BE2C (cell line): ENCODE measurements around the gene IVL.

Source experiments
- DNase-seq: peaks from one replicate; pipeline ENCODE4 v3.0.0-alpha.2; 2020
- H3K27me3 ChIP-seq: fragments of 250-450 bp; sonication (Bioruptor Pico); 2 replicates; pipeline ENCODE4 v1.5.1; 2020; ENCODE audit warnings: mild to moderate bottlenecking
- H3K36me3 ChIP-seq: fragments of 250-450 bp; sonication (Bioruptor Pico); 2 replicates; pipeline ENCODE4 v1.5.1; 2020; ENCODE audit warnings: mild to moderate bottlenecking
- H3K4me1 ChIP-seq: fragments of 250-450 bp; sonication (Bioruptor Pico); 2 replicates; pipeline ENCODE4 v1.5.1; 2020
- H3K4me3 ChIP-seq: 2 replicates; pipeline ENCODE4 v1.5.1; 2011; ENCODE audit warnings: low read depth, low read length
- H3K9me3 ChIP-seq: fragments of 250-450 bp; sonication (Bioruptor Pico); 2 replicates; pipeline ENCODE4 v1.5.1; 2020
- TF ChIP-seq, protein P1 (sequence below): IDR thresholded peaks from 2 replicates; pipeline ENCODE4 v1.5.1; 2012; ENCODE audit warnings: mild to moderate bottlenecking, low read depth, low read length

Gene IVL

DNA sequence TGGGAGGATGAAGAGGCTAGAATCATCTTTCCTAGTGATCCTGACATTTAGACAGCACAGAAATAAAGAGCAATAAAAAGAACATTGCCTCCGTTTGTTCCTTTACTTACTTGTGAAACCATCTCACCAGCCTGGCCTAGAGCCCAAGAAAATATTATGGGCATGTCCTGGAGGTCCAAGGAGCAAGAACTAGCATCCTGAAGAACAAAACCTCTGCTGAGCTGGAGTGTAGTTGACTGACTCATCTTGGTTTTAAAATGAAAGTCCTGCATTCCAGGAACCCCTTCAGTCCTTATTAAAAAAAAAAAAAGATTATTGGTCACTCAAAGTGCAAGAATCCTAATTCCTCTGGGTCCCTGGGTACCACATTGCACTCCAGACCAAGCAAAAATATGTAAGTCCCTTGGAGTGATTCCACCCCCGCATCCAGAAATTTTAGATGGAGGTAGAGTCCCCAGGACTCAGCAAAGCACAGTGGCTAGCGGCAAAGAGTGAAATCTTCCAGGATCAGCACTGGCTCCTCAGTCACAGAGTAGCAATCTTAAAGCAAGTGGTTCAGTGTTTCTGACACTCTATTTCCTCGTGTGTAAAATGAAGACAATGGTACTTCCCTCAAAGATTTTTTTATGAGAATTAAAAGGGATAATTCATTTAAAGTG, 23.3 kb upstream of the IVL start:
- TF ChIP-seq, protein P1, sequence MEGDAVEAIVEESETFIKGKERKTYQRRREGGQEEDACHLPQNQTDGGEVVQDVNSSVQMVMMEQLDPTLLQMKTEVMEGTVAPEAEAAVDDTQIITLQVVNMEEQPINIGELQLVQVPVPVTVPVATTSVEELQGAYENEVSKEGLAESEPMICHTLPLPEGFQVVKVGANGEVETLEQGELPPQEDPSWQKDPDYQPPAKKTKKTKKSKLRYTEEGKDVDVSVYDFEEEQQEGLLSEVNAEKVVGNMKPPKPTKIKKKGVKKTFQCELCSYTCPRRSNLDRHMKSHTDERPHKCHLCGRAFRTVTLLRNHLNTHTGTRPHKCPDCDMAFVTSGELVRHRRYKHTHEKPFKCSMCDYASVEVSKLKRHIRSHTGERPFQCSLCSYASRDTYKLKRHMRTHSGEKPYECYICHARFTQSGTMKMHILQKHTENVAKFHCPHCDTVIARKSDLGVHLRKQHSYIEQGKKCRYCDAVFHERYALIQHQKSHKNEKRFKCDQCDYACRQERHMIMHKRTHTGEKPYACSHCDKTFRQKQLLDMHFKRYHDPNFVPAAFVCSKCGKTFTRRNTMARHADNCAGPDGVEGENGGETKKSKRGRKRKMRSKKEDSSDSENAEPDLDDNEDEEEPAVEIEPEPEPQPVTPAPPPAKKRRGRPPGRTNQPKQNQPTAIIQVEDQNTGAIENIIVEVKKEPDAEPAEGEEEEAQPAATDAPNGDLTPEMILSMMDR: no peak
- Histone ChIP-seq H3K9me3 (no peaks in the 10 kb centered on the region), H3K36me3 (no peaks in the 10 kb centered on the region), H3K4me3 (no peak overlapping the region), H3K4me1 (no peaks in the 10 kb centered on the region), H3K27me3 (peaks cover 8% of the 10 kb centered on the region; the same call in 1 of the 2 replicates)
- DNase-seq: no peak

GRCh38 chr1:152886085-152886484, 22.3 kb upstream of the IVL start:
- Histone ChIP-seq H3K9me3 (no peaks in the 10 kb centered on the region), H3K36me3 (no peaks in the 10 kb centered on the region)
- TF ChIP-seq, protein P1: no peak

GRCh38 chr1:152886758-152887409, 21.5 kb upstream of the IVL start:
- Histone ChIP-seq H3K4me3 (no peak overlapping the region), H3K27me3 (peaks cover 8% of the 10 kb centered on the region; the same call in 1 of the 2 replicates), H3K9me3 (no peaks in the 10 kb centered on the region), H3K4me1 (no peaks in the 10 kb centered on the region), H3K36me3 (no peaks in the 10 kb centered on the region)
- no peak for DNase-seq
- TF ChIP-seq, protein P1: no peak

More at GRCh38 chr1:152886085-152886484, 22.3 kb upstream of the IVL start:
- no peak for DNase-seq
- Histone ChIP-seq H3K4me3 (no peak overlapping the region), H3K27me3 (peaks cover 8% of the 10 kb centered on the region; the same call in 1 of the 2 replicates), H3K4me1 (no peaks in the 10 kb centered on the region)

DNA sequence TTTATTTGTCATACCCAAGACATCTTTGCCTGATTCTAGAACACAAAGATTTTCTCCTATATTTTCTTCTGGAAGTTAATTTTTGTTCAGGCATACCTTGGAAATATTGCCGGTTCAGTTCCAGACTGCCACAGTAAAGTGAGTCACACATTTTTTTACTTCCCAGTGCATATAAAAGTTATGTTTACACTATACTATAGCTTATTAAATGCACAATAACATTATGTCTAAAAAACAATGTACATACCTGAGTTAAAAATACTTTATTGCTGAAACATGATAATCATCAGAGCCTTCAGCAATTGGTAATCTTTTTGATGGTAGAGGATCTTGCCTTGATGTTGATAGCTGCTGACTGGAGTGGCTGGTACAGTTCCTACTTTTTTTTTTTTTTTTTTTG, 20.2 kb upstream of the IVL start:
- no peak for DNase-seq
- Histone ChIP-seq H3K4me3 (no peak overlapping the region), H3K9me3 (no peaks in the 10 kb centered on the region), H3K4me1 (no peaks in the 10 kb centered on the region), H3K27me3 (peaks cover 8% of the 10 kb centered on the region; the same call in 1 of the 2 replicates), H3K36me3 (no peaks in the 10 kb centered on the region)
- TF ChIP-seq, protein P1: no peak

- H3K36me3 ChIP-seq: no peaks in the 10 kb centered on the region
- H3K9me3 ChIP-seq: no peaks in the 10 kb centered on the region
- DNase-seq: no peak
- no peaks in the 10 kb centered on the region for H3K4me1 ChIP-seq
- TF ChIP-seq, protein P1: no peak
- no peak overlapping the region for H3K4me3 ChIP-seq
- H3K27me3 ChIP-seq: 0 out of 2 replicates have a peak, but pooled peaks cover 4% of the 10 kb centered on the region
These were observed 9.3 kb upstream of the IVL start for GRCh38 chr1:152899027-152899426.

DNA sequence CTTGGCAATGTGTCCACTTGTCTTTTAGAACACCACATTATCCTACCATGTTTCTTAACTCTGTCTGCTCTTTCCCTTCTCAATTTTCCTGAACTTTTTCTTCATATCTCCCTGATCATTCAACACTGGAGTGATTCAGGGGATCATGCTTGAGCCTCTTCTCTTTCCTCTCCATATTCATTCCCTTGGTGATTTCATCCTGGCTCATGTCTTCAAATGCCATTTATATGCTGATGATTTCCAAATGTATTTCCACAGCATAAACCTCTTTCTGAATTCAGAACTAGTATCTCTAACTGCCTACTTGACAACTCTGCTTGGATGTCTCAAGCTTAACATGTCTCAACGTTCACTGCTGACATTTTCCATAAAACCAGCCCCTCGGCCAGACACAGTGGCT, 8.5 kb upstream of the IVL start:
- Histone ChIP-seq H3K4me3 (no peak overlapping the region), H3K4me1 (no peaks in the 10 kb centered on the region), H3K27me3 (0 out of 2 replicates have a peak, but pooled peaks cover 4% of the 10 kb centered on the region), H3K36me3 (no peaks in the 10 kb centered on the region), H3K9me3 (no peaks in the 10 kb centered on the region)
- TF ChIP-seq, protein P1: no peak
- DNase-seq: no peak
